HG03565 (cell line): ENCODE results near the gene HS6ST3.

Source experiments
- ATAC-seq: cut with Tn5 transposase; IDR thresholded peaks from one replicate; pipeline ENCODE4 v1.9.1; 2021; ENCODE audit warnings: mild to moderate bottlenecking, moderate library complexity; ENCODE audit not compliant: unreplicated experiment

Gene HS6ST3

DNA sequence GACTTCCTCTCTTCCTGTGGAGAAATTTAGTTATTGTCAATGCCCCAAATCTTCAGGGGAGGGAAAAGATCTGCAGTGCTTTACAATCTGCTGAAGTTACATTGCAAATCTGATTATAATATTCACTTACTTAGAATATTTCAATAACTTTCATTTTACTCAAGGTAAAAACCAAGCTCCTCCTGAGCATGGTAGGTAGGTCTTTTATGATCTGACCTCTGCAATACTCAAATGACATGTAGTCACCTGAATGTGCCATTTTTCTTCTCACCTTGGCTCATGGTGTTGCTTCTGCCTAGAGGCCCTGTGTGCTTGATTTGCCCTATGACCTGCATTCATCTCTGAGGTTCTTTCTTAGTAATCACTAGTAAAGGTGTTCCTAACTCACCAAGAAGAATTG lies 331.4 kb downstream of the HS6ST3 start:
- ATAC-seq = no peak

DNA sequence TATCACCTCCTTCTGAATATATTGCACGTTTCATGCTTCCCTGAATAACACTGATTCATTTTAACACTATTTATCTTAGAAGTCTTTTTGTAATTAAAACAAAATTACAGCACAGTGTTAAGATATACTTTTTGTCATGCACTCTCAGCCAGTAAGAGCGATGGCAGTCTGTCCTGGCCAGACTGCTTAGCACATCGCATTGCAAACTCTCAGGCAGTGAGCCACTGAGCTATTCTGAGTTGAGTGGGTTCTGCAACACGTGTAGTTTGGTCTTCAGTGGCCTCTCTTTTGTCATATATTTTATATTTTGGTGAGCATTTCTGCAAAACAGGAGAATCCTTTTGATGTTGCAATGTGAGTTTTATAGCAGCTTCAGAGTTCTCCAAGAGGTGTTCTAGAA lies 332.1 kb downstream of the HS6ST3 start:
- ATAC-seq = no peak

DNA sequence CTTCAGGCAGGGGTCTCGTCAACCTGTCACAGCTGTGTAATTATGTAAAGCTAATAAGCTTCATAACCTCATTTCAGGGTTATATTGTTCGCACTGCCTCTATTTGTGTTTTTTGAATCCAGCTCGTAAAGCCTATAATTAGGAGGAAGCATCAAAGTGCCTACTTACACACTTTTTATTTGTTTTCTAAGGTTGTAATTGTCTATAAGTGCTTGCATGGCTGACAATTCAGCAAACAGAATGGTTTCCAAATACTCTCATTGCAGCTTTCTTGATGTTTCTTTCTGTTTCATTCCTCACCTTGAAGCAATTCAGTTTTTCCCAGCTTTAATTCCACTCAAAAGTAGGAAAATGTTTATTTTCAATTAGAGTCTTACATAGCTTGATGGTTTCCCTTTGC lies 336.3 kb downstream of the HS6ST3 start:
- ATAC-seq = no peak

DNA sequence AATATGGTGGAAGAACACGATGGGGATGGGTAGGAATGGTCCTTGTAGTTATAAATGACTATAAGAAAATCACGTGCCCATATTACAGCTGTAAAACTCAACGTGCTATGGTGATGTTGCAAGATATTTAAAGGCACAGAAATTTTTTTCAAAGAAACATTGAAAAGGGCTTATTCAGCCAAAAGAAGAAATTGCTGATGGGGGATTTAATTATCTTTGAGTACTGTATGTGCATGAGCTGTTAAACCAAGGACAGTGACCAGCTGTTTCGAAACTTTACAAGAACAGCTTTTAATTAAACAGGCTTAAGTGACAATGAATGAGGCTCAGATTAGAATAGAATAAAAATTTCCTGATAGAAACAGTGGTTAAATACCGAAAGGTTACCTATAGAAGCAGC lies 339.0 kb downstream of the HS6ST3 start:
- no peak for ATAC-seq

DNA sequence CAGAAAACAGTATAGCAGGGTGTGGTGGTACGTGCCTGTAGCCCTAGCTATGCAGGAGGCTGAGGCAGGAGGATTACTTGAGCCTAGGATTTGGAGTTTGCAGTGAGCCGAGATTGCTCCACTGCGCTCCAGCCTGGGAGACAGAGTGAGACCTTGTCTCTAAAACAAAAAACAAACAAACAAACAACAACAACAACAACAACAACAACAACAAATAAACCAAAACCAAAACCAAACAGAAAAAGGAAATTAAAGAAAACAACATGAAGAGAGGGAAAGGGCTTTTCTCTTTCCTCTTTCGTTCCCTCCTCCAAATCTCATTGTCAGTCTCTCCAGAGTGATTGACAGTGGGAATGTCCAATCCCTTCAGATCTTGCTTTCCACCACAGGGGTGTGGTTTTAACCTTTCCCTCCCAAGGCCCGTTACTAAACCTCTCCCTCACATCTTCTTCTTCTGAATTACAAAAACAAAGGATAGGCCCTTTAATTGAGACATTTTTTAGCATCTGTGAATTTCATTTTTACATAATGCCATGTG lies 341.2 kb downstream of the HS6ST3 start:
- ATAC-seq = no peak

DNA sequence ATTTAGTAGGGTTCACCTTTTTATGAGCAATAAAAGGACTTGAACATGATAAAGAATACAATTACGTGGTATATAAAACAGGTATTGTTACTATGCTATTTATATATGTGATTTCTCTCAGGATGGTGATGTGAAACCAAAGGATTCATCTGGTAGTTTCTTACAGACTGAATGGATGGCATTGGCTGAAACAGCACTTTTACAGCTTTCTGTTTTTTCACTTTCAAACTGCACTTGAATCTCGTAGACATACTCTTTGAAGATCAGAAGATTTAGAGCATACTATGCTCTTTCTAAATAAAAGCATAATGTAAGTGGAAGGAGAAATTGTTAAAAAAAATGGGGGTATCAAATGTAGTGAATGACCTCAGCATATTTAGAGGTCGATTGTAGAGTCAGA lies 354.8 kb downstream of the HS6ST3 start:
- no peak for ATAC-seq

DNA sequence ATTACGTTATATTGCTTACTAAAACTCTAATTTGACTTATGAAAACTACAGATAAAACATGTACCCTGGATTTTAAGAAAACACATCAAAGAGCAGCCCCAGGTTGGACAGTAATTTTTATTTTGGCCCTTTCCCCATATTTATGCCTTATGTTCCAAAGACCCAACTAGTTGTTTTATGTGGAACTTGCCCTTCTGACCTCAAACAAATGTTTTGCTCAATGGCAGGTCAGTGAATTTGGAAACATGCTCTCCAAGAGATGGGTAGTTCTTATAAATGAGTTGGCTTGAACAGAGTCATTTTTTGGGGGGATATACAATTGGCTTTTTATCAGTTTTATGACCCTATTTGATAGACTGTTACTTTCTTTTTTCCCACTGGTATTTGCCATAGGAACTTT lies 360.0 kb downstream of the HS6ST3 start:
- ATAC-seq = no peak

DNA sequence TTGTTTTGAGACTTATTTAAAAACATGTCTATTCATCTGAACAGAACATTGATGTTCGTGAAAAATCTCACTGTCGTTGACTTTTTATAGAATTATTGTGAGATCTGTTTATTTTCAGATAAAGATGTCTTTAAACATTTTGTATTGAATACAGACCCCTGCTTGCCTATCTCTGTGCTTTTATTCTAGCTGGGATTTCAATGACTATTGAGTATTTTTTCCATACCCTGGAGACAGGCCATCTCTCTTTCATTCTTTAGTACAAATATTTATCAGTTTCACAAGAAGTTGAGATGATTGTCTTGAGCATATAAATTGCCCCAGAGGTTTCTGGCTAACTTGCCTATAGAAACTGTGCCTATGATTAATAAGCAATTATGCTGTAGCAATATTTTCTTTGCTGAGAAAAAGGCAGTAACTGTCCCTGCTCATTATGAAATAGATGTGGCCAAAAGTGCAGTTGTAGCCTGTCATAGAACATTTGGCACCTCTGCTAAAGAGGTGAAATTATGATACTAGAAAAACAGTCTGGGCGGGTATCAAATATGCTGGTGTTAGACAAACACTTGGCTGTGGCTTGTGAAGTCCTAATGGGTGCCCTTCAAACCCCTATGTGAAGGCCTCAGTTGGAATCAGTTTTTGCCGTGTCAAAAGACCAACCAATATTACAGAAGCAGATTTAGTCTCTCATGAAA lies 360.6 kb downstream of the HS6ST3 start:
- no peak for ATAC-seq

DNA sequence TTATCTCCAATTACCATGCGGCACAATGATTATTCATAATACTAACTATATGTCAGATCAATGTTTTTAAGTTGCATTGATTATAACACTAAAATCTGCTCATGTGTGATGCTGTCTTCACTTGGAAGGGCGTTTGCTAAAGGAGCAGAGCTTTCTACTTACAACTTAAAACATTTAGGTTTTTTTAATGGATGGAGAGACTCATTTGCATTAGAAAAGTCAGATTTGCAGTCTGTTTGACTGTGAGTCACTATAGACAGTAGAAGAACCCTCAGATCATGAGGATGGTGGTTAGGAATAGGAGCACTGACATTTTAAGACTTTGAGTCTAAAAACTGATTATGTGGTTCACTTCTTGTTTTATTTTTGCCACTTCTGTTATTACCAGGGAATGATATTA lies 364.6 kb downstream of the HS6ST3 start:
- ATAC-seq = no peak

DNA sequence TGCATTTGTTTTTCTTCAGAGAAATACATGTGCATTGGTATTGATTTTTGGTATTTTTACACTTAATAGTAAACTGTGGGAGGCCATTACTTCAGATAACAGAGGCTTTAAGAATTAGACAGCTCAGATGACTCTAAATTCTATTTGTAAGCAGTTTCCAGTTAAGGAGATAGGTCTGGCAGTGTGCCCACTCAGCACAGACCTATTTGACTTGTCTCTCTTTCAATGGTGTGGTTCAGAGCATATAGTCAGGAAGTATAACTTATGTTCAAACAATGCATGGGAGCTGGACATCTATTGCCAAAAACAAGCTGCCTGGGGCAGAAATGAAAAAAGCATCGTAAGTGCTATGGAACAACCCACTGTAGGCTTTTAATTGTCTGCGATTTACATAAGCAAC lies 370.7 kb downstream of the HS6ST3 start:
- ATAC-seq = no peak

DNA sequence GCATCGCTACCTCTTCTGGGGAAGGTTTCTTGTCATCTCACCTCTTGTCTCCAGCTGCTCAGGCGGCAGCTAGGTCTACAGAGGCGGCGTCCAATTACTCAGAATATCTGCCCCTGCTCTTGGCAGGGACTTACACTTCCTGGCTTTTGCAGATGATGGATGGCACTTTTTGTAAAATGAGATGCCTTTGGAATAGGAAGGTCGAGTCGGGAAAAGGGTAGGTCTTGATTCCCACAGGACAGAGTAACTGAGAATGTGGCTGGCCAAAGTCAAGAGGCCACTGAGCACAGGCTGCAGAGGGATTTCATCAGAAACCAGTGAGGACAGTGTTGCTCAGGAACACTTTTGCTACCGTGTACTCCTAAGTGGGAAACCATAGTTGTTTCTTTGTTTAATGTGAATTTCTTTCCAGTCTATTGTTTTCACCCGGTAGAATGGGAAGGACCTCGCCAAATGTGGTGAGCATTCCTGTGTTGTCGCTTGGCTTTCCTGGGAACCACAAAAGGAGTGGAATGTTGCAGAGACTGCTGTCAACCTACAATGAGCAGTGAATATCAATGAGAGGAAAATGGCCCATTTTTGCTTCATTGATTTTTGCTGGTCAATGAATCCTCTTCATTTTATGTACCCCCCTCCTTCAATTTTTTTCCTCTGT lies 383.7 kb downstream of the HS6ST3 start:
- no peak for ATAC-seq

DNA sequence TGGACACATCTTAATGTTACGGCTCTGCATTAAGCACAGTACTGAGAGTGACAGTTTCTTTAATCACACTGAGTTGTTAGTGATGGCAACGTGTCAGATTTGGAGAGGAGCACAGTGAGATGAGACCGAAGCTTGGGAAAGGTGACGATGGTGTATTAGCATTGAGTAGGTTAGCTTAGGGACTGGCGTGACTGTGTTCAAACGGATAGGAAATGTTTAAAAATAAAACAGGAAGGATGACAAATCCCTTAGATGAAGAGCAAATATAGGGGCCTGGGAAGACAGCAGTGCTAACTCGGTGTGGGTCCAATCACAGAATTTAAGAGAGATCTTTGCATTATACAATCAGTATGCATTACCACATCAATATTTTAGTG lies 384.3 kb downstream of the HS6ST3 start:
- ATAC-seq = no peak

DNA sequence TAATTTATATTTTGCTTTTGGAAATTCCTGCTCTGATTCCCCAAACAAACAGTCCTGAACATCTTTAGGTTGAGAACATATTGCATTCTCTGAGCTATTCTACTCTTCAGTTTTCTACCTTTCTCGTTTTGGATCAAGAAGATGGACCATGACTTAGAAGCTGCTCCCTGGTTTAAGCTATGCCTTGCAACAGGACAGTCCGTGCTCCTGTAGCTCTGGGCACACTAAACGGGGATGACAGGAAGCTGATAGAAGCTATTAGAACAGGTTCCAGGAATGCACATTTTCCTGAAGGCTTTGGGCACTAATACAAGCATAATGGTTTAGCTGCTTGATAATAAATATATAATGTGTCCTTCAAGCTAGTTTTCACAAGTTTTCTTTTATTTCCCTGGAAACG lies 385.2 kb downstream of the HS6ST3 start:
- no peak for ATAC-seq

DNA sequence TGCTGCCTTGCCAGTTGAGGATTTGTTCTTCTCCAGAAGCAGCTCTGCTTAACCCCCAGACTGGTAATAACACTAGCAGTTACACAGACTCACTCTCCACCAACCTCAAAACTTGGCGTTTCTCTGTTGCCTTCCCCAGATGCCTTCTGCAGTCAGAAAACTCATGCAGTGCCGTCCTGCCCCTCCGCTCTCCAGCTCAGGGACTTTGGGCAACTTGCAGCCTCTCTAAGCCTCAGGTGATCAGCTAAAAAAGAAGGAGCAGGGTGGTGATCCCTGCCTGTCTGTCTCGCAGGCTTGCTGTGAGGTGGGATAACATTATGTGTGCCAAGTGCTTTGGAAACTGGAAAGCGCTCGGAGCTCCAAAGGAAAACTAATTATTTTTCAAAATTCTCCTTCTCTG lies 391.6 kb downstream of the HS6ST3 start:
- no peak for ATAC-seq

DNA sequence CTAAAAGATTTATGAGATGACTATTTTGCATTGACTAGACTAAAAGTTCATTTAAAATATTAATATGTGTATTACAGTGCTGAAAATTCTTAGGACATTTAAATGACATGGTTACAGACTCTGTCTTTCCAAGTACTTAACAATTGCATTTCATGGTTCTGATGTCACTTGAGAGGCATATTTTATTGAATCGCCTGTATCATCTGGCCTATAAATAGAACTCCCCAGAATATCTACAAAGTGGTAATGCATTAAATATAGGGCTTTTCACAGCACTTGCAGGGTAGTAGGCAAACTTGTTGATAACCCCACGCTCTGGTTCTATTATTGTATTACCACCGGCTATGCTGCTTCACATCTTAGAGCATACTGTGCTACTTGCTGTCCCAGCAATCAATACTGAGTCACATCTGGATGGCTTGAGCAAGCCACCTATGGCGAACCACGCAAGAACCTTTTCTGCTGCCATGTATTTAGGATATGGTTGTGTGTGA lies 400.6 kb downstream of the HS6ST3 start:
- ATAC-seq = no peak

DNA sequence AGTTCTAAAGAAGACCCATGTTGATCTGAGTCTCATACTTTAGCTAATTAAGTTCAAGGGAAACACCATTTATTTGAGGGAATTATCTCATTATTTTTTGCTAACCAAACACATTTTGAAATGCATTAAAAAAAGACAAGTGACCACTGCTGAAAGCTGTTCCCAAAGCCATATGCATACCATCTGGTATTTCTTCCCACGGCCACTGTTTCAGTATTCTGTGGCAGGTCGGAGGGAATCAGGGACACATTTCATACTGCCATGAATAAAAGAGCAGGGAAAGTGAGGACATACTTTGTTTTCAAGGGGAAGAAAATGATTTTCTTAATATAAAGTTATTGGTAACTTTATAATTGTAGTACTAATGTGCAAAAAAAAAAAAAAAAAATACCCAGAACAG lies 401.2 kb downstream of the HS6ST3 start:
- ATAC-seq = no peak

DNA sequence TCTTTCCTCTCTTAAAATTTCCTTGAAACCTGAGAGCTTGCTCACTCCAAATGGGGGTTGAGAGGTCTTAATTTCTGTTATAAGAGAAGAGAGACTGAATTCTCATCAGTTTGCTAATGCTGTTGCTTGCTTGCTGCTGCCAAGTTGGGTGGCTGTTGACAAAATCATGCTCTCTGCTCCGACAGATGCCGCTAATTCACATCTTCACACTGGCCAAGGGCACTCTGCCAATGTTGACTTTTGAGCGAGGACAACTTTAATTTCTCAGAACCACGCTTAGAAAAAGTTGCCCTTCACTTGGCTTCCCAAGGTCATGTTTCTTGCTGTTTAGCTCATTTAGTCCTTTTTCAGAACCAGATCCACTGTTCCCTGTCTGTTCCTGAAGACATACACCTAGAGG lies 402.9 kb downstream of the HS6ST3 start:
- no peak for ATAC-seq

DNA sequence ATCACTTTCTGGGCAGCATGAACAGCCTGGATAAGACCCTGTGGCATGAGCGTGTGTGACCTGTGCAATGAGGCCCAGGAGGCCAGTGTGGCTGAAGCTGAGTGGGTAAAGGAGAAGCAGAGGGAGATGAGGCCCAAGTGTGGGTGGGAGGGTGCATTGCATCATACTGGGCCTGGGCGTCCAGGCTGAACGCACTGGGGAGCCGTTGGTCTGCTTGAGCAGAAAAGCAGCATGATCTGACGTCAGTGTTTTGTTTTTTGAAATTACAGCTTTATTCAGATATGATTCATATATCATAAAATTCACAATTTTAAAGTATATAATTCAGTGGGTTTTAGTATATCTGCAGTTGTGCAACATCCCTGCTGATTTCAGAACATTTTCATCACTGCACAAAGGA lies 409.7 kb downstream of the HS6ST3 start:
- no peak for ATAC-seq

DNA sequence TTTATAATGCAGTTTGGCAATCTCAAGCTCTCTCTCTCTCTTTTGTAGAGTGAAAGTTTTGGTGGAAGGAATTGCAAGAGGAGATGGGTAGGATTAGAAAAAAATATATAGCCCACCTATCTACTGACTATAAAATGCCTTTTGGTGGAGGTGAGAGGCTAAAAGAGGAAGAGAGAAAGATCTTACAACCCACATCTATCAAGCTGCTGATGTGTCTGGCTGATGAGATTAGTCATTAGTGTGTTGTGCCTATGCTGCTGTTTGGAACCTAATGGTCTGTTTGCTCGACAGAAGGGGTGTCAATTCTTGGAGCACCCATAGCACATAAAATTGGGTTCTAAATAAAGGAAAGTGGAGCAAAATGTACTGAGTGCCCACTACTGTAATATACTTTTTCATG lies 411.0 kb downstream of the HS6ST3 start:
- no peak for ATAC-seq

DNA sequence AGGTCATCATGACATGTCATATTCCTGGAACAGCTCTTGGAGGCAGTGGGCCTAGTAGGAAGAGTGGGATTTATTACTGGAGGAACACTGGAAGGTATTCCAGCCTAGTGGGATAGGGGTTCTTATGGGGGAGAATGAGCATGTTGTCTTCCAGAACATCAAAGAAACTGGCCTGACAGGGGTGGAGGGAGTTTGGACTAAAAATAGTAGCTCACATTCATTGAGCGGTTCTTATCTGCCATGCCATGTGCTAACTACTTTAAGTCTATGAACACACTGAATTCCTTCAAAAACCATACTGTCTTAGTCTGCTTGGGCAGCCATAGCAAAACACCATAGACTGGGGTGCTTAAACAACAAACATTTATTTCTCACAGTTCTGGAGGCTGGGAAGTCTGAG lies 413.6 kb downstream of the HS6ST3 start:
- ATAC-seq = no peak

DNA sequence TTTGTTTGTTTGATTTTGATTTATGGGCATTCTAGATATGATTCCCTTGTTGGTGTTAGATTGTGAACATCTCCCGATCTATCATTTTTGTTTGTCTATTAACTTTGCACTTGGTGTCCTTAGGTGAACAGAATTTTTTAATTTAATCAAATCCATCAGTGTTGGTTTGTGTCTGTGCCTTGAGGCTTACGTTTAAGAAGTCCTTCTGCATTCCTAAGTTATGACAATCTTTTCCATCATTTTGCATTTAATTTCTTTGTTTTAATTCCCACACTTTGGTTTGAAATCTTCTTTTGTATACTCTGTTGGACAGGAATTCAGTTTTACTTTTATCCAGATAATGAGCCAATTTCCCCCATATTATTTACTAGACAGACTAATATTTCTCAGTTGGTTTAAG lies 421.7 kb downstream of the HS6ST3 start:
- ATAC-seq = no peak

DNA sequence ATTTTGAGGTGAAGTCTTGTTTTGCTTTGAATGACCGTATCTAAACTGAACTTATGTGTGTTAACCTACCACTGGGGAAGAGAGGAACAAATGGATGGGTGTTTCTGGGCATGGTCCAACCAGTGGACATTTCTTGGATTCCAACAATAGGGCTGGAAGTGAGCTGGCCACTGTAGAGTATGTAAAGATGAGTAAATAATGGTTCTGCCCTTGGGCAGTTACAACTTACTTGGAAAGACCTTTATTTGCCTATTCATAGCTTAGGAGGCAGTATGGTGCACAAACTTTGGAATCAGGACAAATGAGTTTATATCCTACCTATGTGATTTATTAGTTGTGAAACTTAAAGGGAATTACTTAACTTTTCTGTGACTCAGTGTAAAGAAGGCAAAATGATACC lies 429.5 kb downstream of the HS6ST3 start:
- no peak for ATAC-seq
